CD14-positive monocyte (primary cell): ENCODE measurements around the gene ARHGEF10L. TPM values are rescaled to one million over a fixed set of nuclear protein-coding genes. Genes with fewer than 3 reads are reported as not detected.

Experiments
- DNase-seq, 3 donors: peaks; one replicate each; pipeline ENCODE4 v3.0.0-alpha.2; 2011 to 2022
- H2AFZ ChIP-seq: 2 replicates; pipeline ENCODE4 v1.6.0; 2012; ENCODE audit warnings: mild to moderate bottlenecking, low read depth, low read length, inconsistent platforms; ENCODE audit not compliant: insufficient read depth, poor library complexity, severe bottlenecking
- H3K27ac ChIP-seq, 2 donors: 1 replicate in 1 of 2; 2 replicates in 1 of 2; pipeline ENCODE4 v1.5.1; 2012 to 2013; ENCODE audit warnings: low read length in 2 of 2, control low read depth in 1 of 2, inconsistent platforms in 1 of 2, low read depth in 1 of 2, mild to moderate bottlenecking in 1 of 2
- H3K27me3 ChIP-seq, 2 donors: one replicate each; pipeline versions ENCODE4 v1.6.0 to v1.6.1; 2011 to 2013; ENCODE audit warnings: low read length in 2 of 2; ENCODE audit not compliant: control insufficient read depth in 2 of 2, insufficient read depth in 2 of 2
- H3K36me3 ChIP-seq, 2 donors: replicated peaks in 1 of 2; 1 replicate in 1 of 2; 2 replicates in 1 of 2; pipeline versions ENCODE4 v1.5.1 to v1.6.1; 2012 to 2013; ENCODE audit warnings: low read length in 2 of 2, control low read depth in 1 of 2, inconsistent platforms in 1 of 2, mild to moderate bottlenecking in 1 of 2; ENCODE audit not compliant: insufficient read depth in 2 of 2, control insufficient read depth in 1 of 2
- H3K4me1 ChIP-seq, 2 donors: 1 replicate in 1 of 2; 2 replicates in 1 of 2; pipeline versions ENCODE4 v1.5.1 to v1.6.1; 2012 to 2013; ENCODE audit warnings: low read length in 2 of 2, control low read depth in 1 of 2, inconsistent platforms in 1 of 2, mild to moderate bottlenecking in 1 of 2, moderate library complexity in 1 of 2; ENCODE audit not compliant: insufficient read depth in 2 of 2, control insufficient read depth in 1 of 2
- H3K4me2 ChIP-seq: replicated peaks from 2 replicates; pipeline ENCODE3; 2012; ENCODE audit warnings: low read length, moderate library complexity, mild to moderate bottlenecking; ENCODE audit not compliant: poor library complexity, severe bottlenecking; ENCODE audit errors: extremely low read depth
- H3K4me3 ChIP-seq, 3 experiments: fragments of 200-600 bp in 1 of 3; sonication (generic) in 1 of 3; replicated peaks in 1 of 3; 1 replicate in 2 of 3; 2 replicates in 1 of 3; pipeline ENCODE4 v1.5.1; 2011 to 2013; ENCODE audit warnings: low read length in 3 of 3, mild to moderate bottlenecking in 3 of 3, control low read depth in 2 of 3, low read depth in 2 of 3, inconsistent platforms in 1 of 3, moderate library complexity in 1 of 3
- H3K79me2 ChIP-seq: 2 replicates; pipeline ENCODE4 v1.6.0; 2012; ENCODE audit warnings: mild to moderate bottlenecking, control low read depth, inconsistent platforms, low read length, moderate library complexity; ENCODE audit not compliant: insufficient read depth
- H3K9ac ChIP-seq: 2 replicates; pipeline ENCODE4 v1.6.0; 2017; ENCODE audit warnings: low read length, mild to moderate bottlenecking; ENCODE audit not compliant: insufficient read depth, poor library complexity, severe bottlenecking
- H3K9me3 ChIP-seq, 2 donors: replicated peaks in 1 of 2; 1 replicate in 1 of 2; 2 replicates in 1 of 2; pipeline versions ENCODE4 v1.5.1 to v1.6.1; 2012 to 2013; ENCODE audit warnings: low read length in 2 of 2, control low read depth in 1 of 2; ENCODE audit not compliant: control insufficient read depth in 1 of 2, insufficient read depth in 1 of 2
- H4K20me1 ChIP-seq: 2 replicates; pipeline ENCODE4 v1.6.0; 2012; ENCODE audit warnings: mild to moderate bottlenecking, low read length, control low read depth, moderate library complexity; ENCODE audit not compliant: insufficient read depth
- H3K27ac Mint-ChIP-seq, 7 donors: one replicate each; pipeline ENCODE4 v1.8.0; 2020; ENCODE audit warnings: mild to moderate bottlenecking in 7 of 7, mixed read lengths in 7 of 7, moderate library complexity in 6 of 7, inconsistent platforms in 2 of 7
- H3K27me3 Mint-ChIP-seq, 3 donors: one replicate each; pipeline ENCODE4 v1.8.0; 2021 to 2022; ENCODE audit warnings: low read depth in 3 of 3, mild to moderate bottlenecking in 3 of 3, mixed read lengths in 3 of 3, moderate library complexity in 3 of 3, inconsistent platforms in 1 of 3
- H3K36me3 Mint-ChIP-seq, 2 donors: one replicate each; pipeline ENCODE4 v1.8.0; 2020; ENCODE audit warnings: mixed read lengths in 2 of 2, inconsistent platforms in 1 of 2, mild to moderate bottlenecking in 1 of 2
- H3K4me1 Mint-ChIP-seq: one replicate; pipeline ENCODE4 v1.8.0; 2020; ENCODE audit warnings: mild to moderate bottlenecking, mixed read lengths
- H3K4me3 Mint-ChIP-seq, 2 donors: one replicate each; pipeline ENCODE4 v1.8.0; 2020; ENCODE audit warnings: mild to moderate bottlenecking in 2 of 2, mixed read lengths in 2 of 2, moderate library complexity in 1 of 2
- H3K9me3 Mint-ChIP-seq, 7 donors: one replicate each; pipeline ENCODE4 v1.8.0; 2020 to 2022; ENCODE audit warnings: mixed read lengths in 7 of 7, mild to moderate bottlenecking in 6 of 7, moderate library complexity in 6 of 7, inconsistent platforms in 2 of 7
- WGBS: methylation state at CpG from one replicate; pipeline ENCODE4 v1.1.5; 2013; ENCODE audit warnings: missing lambda C conversion rate; ENCODE audit not compliant: insufficient coverage; 5-methylcytosine and 5-hydroxymethylcytosine counted together
- intact Hi-C, 2 donors: fragments of 100-400 bp; cut with micrococcal nuclease; formaldehyde crosslinking; loops; one replicate each; pipeline versions ENCODE4 v1.15.0 to v1.15.1; 2023
- polyA plus RNA-seq, 3 donors: library from polyadenylated mRNA; depleted of rRNA in 1 of 3; unstranded in 2 of 3; stranded (reverse) in 1 of 3; fragments of 300-500 nt in 2 of 3; fragments of >200 nt in 1 of 3; fragmentation: Illumina TruSeq in 2 of 3; gene quantifications; 1 replicate in 2 of 3; 2 replicates in 1 of 3; pipeline ENCODE4 v1.2.3, GENCODE V29; 2012 to 2021
- TF ChIP-seq, protein P1 (sequence below): fragments of 200-600 bp; IDR thresholded peaks from one replicate; pipeline ENCODE4 v1.8.0; 2022; ENCODE audit warnings: antibody characterized with exemption, mild to moderate bottlenecking

The ARHGEF10L gene
- polyA plus RNA-seq, 3 donors: 20.7 to 95.7 (median 23.7) TPM

DNA sequence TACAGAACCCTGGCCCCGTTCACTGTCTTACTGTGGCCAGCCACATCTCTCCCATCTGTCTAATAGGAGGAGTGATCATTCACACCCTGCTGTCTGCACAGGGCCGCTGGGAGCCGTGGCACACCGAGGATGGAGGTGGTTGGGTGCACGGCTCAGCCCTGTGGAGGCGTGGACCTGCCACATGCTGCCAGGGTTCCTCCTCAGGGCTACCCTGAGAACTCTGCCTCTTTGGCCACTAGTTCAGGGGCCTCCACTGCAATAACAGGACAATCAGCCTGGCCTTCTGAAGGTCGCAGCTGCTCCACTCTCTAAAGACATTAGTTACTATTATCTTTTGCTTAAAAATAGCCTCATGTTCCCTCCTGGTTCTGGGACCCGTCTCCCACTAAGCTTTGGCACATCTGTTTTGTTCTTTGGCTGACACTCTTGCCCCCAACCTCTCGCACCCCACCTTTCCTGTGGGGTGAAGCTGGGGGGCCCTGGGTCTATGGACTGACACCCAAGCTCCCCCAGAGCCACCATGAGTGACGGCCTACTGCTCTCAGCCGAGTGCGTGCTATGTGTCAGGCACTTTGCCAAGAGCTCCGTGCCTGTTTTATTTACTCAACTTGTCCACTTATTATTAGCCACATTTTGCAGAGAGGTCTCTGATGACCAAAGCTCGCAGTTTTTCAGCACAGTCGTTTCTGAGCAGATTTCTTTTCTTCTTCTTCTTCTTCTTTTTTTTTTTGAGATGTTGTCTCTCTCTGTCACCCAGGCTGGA is 66.3 kb downstream of the ARHGEF10L start:
- H3K4me1 Mint-ChIP-seq: peaks cover 13% of the 10 kb centered on the region
- Histone ChIP-seq H3K4me3 (no peak overlapping the region), H3K79me2 (no peaks in the 10 kb centered on the region), H3K9me3 (no peaks in the 10 kb centered on the region), H3K27ac (no peak overlapping the region), H3K4me1 (peaks cover 3 to 7% of the 10 kb centered on the region in 2 donors), H4K20me1 (no peaks in the 10 kb centered on the region), H3K36me3 (no peaks in the 10 kb centered on the region), H3K27me3 (no peaks in the 10 kb centered on the region), H2AFZ (no peak overlapping the region), H3K9ac (no peak overlapping the region), H3K4me2 (no peak overlapping the region)
- no peak overlapping the region for H3K4me3 Mint-ChIP-seq
- intact Hi-C loops: loop anchor here (1.0 to 5.0 kb wide), 3 partner anchors 103 to 111 kb away; no protein-coding TSS in a partner anchor
- 90% methylated on average over 12 of the region's 15 CpGs for WGBS
- no peak for DNase-seq
- peak overlapping the region in 2 of 7 donors; percentile 7 to 54 for H3K27ac Mint-ChIP-seq
- H3K27me3 Mint-ChIP-seq: peaks cover 10 to 15% (median 12%) of the 10 kb centered on the region in 3 donors
- TF ChIP-seq, protein P1, sequence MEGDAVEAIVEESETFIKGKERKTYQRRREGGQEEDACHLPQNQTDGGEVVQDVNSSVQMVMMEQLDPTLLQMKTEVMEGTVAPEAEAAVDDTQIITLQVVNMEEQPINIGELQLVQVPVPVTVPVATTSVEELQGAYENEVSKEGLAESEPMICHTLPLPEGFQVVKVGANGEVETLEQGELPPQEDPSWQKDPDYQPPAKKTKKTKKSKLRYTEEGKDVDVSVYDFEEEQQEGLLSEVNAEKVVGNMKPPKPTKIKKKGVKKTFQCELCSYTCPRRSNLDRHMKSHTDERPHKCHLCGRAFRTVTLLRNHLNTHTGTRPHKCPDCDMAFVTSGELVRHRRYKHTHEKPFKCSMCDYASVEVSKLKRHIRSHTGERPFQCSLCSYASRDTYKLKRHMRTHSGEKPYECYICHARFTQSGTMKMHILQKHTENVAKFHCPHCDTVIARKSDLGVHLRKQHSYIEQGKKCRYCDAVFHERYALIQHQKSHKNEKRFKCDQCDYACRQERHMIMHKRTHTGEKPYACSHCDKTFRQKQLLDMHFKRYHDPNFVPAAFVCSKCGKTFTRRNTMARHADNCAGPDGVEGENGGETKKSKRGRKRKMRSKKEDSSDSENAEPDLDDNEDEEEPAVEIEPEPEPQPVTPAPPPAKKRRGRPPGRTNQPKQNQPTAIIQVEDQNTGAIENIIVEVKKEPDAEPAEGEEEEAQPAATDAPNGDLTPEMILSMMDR: no peak
- H3K36me3 Mint-ChIP-seq: no peaks in the 10 kb centered on the region
- no peaks in the 10 kb centered on the region for H3K9me3 Mint-ChIP-seq

DNA sequence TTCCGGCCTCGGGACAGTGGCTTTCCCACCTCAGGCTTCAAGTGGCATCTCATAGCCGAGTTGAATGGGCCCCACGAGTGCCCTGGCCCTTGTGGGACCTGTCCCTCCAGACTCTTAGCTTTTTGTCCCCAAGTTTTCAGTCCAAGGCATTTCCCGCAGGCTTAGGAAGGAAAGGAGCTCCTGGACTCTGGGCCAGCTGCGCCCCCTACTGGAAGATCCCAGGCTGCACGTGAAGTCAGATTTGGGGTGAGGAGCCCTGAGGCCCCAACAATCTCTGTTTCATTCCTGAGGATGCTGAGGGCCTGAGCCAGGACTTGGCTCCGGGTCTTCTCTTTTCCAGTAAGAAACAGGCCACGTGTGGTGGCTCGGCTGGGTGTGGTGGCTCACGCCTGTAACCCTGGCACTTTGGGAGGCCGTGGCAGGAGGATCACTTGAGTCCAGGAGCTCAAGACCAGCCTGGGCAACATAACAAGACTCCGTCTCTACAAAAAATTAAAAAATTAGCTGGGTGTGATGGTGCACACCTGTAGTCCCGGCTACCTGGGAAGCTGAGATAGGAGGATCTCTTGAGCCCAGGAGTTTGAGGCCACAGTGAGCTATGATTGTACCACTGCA is 67.4 kb downstream of the ARHGEF10L start:
- peaks cover 3 to 7% of the 10 kb centered on the region in 2 donors for H3K4me1 ChIP-seq
- no peaks in the 10 kb centered on the region for H3K36me3 ChIP-seq
- intact Hi-C loops: loop anchor here (1.0 to 5.0 kb wide), 3 partner anchors 105 to 112 kb away; no protein-coding TSS in a partner anchor
- no peaks in the 10 kb centered on the region for H3K9me3 Mint-ChIP-seq
- peak; percentile 57 to 72 (median 67) for DNase-seq
- H3K79me2 ChIP-seq: no peaks in the 10 kb centered on the region
- H3K9me3 ChIP-seq: no peaks in the 10 kb centered on the region
- H3K4me2 ChIP-seq: no peak overlapping the region
- TF ChIP-seq, protein P1: peak; percentile 98
- H3K4me1 Mint-ChIP-seq: peaks cover 13% of the 10 kb centered on the region
- H4K20me1 ChIP-seq: no peaks in the 10 kb centered on the region
- no peak overlapping the region for H3K27ac Mint-ChIP-seq
- no peak overlapping the region for H3K9ac ChIP-seq
- H3K4me3 Mint-ChIP-seq: peak overlapping the region in 1 of 2 donors; percentile 35
- H3K27me3 Mint-ChIP-seq: peaks cover 9 to 14% (median 9%) of the 10 kb centered on the region in 3 donors
- WGBS: 58% methylated on average over 14 of the region's 14 CpGs
- no peak overlapping the region for H3K4me3 ChIP-seq
- H2AFZ ChIP-seq: peak overlapping the region; percentile 14
- H3K36me3 Mint-ChIP-seq: peaks cover 0 to 3% of the 10 kb centered on the region in 2 donors
- no peak overlapping the region for H3K27ac ChIP-seq
- no peaks in the 10 kb centered on the region for H3K27me3 ChIP-seq
